SK-N-DZ (cell line): ENCODE measurements around the gene DSCAM.

Experiments used
- DNase-seq: peaks from one replicate; pipeline ENCODE4 v3.0.0-alpha.2; 2015; ENCODE audit warnings: low spot score

DSCAM gene

DNA sequence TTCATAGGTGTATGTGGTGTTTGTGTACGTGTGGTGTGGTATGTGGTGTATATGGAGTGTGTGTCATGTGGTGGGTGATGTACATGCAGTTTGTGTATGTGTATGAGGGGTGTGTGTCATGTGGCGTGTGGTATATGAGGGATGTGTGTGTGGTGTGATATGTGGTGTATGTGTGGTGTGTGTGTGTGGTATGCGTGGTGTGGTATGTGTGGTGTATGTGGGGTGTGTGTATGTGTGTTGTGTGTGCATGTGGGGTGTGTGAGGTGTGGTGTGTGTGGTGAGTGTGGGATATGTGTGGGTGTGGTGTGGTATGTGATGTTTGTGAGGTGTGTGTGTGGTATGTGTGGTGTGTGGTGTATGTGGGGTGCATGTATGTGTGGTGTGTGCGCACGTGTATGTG, 707.3 kb downstream of the DSCAM start:
- DNase-seq: no peak

DNA sequence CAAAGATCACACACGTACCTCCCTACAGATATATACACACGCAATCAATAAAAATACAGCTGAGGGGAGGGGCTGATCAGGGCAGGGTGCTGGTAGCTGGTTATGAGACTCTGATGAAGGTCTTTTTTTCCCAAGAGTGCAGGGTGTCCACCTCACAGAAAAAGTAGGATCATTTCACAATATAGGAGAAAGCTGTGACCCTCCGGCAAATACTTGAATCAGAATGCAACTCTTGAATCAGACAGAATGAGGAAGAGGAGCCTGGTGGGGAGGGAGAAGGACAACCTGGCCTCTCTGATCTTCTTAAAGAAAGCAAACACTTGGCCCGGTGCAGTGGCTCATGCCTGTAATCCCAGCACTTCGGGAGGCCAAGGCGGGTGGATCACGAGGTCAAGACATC, 710.4 kb downstream of the DSCAM start:
- no peak for DNase-seq

DNA sequence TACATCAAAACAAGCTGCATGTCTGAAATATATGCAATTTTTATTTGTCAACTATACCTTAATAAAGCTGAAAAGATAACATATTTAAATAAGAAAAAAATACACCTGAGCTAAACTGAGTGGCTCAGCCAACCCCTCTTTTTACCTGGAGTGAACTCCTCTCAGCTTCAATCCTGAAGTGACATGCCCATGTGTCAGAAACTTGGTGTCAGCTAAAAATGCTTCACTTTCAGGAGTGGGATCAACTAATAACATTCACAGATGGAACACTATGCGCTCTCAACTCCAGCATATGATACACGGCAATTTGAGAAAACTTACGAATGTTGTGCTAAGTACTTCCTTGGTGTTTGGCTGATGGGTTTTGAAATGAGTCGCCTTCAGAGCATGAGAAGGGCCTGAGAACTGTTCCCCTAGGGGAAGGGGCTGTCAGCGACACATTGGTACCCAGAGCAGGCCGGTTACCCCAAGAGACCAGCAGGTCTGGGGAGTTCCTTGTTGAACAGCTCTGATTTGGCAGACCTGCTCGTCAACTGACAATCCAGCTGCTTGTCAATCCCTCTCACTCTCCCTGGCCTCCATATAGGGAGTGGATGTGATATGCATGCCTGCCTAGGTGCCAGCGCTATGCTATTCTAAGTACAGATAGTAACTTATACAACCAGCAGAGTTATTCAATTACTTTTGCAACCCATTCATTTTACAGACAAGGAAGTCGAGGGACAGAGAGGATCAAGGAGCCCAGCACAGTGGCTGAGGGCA, 712.0 kb downstream of the DSCAM start:
- DNase-seq: no peak

DNA sequence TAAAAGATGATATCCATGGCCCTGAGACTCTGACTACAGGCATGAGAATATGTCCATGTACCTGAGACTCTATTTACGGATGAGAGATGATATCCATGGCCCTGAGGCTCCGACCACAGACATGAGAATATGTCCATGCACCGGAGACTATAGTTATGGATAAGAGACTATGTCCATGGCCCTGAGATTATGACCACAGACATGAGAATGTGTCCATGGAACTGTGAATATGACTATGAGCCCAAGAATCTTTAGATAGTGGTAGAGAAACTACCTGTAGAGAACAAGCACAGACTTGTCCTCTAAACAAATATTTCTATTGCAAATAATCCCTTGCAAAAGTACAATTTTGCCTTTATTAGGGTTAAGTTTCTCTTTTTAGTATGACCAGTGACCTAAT, 716.5 kb downstream of the DSCAM start:
- DNase-seq: no peak

DNA sequence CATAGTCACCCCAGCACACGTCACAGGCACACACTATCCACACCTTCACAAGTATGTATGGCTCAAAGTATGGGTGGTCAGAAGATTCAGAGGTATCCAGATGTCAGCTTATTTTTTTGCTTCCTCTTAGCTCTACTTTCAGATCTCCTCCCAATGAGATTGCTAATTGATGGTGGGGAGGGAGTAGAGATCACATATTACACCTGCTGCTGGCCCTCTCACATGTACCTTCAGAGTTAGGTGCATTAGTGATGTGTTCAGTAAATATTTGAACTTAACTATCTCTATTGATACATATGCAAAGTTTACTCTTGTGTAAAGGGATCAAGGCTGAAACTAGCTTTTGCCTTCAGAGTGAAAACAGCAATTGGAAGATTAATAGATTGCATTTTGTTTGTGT, 717.1 kb downstream of the DSCAM start:
- no peak for DNase-seq

DNA sequence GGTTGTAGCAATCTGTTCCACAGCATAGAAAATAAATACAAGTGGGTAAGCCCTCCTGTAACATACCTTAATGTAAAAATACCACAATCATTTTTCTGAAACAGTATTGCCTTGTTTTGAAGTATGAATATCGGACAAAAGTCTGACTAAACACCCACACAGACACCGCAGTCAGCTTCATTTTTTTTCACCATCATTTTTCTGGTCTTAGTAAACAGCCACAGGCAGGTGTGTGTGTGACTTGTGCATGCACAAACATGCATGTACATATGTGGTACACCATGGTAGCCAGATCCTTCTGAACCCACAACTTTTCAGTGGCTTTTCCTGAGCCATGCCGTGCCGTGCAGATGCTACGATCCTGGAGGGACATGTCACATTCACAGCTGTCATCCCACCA, 718.1 kb downstream of the DSCAM start:
- no peak for DNase-seq

DNA sequence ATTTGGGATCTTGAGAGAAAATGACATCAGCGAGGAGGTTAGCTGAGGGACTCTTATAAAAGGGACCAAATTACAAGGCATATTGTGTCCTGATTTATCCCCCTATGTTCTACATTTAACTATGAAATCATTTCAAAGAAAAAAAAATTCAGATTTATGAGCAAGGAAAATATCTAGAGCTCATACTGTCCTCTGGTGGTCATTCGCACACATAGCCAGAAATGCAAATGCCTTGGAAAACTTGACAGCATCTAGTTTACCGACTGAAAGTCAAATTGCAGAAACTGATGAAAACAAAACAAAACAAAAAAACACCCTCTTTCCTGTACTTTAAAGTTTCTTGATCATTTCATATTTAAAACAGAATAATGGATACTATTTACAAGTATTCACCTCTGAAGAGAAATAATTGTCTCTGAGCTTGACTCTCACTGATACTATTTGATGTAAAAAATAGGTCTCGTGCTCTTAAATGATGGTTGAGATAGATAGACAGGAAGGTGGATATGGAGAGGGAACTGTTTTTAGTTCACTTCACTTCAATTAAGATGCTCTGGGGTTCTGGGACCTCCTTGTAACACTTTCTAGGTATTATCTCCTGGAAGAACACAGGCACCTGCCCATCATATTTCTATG, 725.9 kb downstream of the DSCAM start:
- DNase-seq: no peak

DNA sequence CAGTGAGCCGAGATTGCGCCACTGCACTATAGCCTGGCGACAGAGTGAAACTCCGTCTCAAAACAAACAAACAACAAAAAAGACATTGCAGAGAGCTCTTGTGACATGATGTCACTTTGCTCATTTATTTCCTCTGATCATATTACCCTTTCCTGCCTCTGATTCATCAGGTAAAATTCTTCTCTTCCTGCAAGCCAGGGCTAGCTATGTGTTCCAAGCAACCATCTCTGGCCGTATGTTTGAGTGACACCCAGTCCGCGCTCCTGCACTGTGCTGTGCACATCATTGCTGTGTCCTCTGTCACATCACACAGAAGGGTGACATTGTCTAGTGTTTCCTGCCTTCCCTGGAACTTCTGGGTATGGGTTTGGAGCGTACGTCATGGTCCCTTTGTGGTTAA, 728.4 kb downstream of the DSCAM start:
- no peak for DNase-seq

DNA sequence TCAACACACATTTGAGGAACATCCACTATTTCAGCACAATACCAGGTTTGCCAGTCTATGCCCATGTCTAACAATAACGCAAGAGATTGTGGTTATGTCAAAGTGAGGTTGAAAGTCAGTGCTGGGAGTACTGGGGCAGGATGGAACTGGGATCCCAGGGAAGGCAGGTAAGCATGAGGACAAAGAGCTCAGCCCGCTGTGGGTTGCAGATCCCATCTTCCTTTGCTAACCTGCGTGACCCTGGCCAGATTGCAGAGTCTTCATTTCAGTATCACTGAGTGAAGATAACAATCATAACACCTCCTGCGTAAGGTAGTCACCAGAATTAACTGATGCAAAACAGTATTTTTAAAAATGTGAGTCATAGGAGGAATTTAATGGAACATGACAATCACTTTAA, 729.7 kb downstream of the DSCAM start:
- no peak for DNase-seq

DNA sequence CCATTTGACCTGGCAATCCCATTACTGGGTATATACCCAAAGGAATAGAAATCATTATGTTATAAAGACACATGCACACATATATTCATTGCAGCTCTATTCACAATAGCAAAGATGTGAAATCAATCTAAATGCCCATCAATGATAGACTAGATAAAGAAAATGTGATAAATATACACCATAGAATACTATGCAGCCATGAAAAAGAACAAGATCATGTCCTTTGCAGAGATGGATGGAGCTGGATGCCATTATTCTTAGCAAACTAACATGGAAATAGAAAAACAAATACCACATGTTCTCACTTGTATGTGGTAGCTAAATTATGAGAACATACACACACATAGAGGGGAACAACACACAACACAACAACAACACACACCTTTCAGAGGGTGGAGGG, 731.2 kb downstream of the DSCAM start:
- DNase-seq: no peak

DNA sequence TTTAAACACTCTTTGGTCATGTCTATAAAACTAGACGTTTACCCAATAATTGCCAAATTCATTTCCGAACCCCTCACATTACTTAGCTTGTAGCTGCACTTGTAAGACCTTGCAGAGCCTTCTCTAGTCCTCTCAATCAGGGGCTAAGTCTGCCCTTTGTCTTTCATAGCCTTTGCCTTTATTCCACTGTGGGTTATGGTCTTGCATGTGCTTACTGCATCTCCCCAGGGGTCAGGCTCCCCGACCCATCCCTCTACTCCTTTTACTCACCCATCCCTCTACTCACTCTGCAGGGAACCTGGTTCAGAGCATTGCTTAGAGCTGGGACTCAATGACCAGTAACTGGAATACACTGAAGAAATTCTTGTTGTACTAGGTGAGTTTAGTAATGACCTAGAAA, 744.3 kb downstream of the DSCAM start:
- no peak for DNase-seq

DNA sequence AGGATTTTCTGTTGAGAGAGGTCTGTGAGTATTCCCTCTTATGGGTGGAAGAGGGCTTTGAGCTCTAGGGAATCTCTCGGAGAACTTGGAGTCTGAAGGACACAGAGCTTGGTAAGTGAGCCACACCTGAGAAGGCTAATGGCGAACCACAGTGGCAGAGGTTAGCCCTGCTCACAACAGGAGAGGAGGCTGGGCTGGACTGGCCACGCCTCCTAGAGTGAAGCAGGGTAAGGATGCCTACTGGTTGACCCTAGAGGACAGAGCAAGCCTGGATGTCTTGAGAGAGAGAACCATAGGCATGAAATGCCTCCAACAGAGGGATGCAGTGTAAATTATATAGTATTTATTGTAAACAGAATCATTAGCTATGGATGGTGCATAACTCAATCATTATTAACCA, 747.1 kb downstream of the DSCAM start:
- DNase-seq: no peak

DNA sequence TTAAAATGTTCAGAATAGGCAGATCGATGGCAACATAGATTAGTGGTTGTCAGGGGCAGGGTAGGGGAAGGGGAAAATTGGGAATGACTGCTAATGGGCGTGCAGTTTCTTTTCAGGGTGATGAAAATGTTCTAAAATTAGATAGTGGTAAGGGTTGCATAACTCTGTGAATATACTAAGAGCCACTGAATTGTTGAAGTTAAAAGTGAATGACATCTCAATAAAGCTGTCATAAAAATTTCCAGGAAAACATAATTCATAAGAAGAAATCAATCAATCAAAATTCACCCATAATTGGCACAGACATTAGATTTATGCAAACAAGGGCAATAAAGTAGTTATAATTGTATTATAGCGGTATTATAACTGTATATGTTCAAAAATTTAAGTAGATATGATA, 751.5 kb downstream of the DSCAM start:
- no peak for DNase-seq

DNA sequence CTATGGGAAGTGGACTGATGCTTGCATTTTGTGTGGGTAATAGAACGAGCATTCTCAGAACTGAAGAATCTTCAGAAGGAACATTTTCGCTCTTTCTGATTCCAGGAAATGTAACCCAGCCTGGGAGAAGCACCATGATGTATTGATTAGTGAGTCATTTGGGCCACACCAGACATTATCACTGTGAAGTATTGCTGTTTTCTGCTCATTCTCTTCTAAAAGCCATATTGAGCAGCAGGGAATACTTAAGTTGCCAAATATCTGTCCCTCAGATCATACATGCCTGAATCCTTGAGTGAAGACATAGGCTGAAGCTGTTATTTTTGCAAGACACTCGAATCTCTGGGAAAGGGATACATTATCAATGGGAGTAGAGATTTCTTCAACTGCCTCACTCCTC, 766.6 kb downstream of the DSCAM start:
- DNase-seq: no peak

DNA sequence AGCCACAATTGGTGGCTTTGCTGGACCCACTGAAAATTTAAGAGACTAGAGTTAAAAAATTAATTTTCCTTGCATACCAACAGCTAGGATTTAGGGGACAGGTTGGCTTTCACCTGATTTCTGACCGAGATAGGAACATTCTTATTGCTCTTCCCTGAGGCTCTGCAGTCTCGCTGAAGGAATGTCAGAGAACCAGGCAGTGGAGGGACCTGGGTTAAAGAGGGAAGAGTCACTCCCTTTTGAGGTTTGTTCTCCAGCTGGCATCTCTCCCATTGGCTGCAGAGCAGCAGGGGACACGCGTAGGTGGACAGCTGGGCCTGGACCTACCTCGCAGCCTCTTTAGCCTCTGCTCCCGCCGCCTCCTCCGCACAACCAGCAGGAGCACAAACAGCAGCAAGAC, 772.2 kb downstream of the DSCAM start:
- no peak for DNase-seq

DNA sequence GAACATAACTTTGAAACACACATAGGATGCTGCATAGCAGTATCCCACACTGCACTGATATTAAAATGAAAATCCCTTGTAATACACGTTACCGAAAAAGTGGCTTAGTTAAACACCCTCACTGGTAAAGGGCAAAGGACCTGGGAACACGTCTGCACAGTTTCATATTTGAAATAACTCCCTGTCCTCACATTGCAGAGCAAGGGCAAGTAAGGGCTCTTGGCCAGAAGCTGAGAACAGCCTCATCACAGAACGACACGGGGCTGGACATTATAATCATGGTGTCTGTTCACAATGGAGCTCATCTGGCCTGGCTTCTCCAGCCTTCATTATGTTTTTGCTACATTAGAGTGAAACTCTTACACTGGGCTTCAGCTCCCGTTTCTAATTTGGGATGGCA, 772.8 kb downstream of the DSCAM start:
- DNase-seq: no peak

DNA sequence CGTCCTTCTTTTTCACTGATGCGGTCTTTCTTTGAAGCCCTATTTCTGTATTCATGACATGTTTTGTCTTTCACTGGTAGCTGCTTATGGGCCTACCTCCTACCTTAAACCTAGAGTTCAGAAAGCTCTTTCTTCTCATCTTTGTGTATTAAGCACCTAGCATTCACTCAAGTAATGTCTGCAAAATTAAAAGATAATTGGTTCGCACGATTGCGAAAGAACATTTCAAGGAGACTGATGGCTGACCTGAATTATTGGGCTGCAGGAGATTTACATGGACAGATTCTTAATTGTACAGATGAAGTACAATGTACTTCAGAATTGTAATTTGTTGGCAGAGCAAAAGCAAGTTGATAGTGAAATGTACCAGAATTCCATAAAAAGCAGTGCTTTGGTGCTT, 773.3 kb downstream of the DSCAM start:
- no peak for DNase-seq

DNA sequence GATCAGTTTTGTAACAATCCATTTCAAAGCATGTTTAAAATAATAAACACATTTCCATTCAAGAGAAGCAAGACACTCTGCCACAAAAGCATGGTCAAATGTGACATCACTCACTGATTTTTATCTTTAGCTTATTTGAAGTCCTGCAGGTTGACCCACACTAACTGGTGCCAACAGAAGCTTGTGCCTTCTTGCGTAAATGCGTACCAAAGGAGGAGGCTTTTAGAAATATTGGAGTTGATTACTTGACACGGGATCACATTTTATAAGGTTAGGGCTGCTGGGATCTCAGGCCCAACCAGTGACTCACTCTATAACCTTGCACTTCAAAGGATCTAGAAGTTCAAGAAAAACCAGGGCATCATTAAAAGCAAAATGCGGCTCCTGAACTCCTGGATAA, 776.1 kb downstream of the DSCAM start:
- DNase-seq: no peak

DNA sequence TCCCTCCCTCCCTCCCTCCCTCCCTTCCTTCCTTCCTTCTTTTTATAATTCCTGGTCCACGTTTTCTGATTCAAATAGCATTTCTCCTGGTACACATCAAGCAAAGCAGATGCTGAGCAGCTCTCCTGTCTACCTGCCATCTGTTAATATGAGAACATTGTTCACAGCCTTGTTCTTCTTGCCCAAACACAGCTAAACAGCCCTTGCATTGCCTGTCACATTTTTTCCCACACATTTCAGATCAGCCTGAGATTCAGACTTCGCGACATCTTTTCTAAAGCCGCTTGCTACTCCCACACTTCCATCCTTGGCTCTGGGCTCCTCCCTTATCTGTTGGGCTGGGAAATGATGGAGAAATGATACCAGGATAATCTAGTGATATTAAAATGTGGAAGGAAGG, 779.2 kb downstream of the DSCAM start:
- no peak for DNase-seq

DNA sequence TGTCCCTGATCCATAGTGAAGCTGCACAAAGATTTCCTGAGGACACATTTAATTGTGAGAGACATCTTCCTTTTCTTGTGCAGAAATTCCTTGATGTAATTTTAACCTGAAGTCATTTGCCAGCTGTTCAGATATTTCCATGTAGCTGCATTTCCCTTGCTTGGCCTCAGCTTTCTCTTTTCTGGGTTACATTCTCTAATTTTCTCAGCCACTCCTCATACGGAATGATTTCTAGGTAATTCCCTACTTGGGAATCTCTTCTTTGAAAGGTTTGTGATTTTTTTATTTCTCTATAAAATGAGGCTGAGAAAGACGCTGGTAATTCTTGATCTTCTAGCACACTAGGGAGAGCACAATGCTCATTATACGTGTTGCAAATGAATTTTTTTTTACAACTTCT, 780.7 kb downstream of the DSCAM start:
- DNase-seq: no peak

DNA sequence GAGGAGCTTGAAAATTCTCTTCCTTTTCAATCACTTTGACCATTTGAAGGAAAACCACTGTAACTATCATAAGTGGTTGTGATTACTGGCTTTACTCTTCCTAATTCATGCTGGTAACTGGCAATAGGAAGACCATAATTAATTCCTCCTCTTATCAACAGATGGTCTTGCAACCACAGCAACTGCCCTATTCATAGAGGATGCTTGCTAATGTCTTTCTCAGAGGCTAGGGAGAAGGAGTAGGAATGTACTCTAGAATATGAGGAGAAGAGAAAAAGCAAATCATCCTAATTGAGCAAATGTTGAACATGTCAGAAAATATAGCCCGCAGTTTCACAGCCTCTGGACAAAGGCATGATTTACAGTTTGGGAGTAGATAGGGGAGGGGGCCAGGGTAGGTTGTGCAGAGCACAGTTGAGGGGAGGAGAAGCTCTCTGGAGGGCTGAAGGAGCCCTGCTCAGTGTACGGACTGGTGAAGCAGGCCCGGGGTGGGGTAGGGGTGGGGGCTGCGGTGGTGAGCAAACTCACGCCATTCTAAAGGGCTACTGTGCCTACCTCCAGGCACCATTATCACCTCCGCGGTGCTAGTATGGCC, 786.8 kb downstream of the DSCAM start:
- DNase-seq: no peak

DNA sequence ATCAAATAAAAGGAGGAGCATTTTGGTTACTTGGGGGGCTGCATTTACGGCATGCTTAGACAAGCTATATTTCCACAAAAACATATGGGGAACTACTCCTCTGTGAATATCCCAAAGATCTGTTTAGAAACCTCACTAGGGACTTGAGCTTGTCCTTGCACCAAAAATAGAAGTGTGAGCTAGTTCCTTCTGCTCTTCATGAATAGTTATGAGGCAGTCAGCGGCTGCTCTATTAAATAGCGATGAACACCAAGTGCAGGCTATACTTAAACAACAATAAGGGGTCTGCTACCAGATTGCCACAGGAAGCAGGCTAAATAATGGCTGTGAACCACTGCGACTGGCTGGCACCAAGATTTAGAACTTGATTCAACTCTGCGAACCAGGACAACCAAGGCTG, 789.6 kb downstream of the DSCAM start:
- no peak for DNase-seq

DNA sequence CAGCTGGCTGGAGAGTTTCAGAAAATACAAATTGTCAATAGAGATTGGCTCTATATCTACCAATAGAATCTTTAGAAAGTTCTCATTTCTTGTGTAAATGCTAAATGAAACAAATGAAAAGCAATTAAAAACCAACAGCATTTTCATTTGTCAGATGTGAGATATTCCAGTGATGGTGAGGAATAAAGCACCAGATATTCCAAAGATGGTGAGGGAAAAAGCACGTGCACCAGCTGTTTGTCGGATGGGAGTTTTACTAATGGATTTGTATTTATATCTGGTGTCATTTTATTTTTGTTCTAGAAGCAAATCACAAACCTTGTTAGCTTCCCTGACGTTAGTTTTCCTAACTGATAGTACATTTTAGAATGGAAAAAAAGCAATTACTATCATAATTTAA, 790.9 kb downstream of the DSCAM start:
- DNase-seq: no peak
